Esophagus squamous epithelium (tissue), 4 donors: ENCODE measurements around the gene IER2.
"Not testable (repeated sequence)": the region's sequence is repeated elsewhere in the genome, so short reads cannot be mapped to it uniquely, and the experiment has no call there.

Source experiments
- CTCF ChIP-seq, 6 experiments: fragments of 450-650 bp in 4 of 6; fragments of 200-600 bp in 2 of 6; sonication (generic) in 2 of 6; IDR thresholded peaks; one replicate each; pipeline ENCODE4 v1.5.1; 2016 to 2019; ENCODE audit warnings: antibody characterized with exemption in 6 of 6, mild to moderate bottlenecking in 4 of 6, moderate library complexity in 4 of 6
- POLR2A ChIP-seq, 4 donors: fragments of 450-650 bp; IDR thresholded peaks; one replicate each; pipeline ENCODE4 v1.6.1; 2017; ENCODE audit warnings: antibody characterized with exemption in 4 of 4, mild to moderate bottlenecking in 4 of 4, moderate library complexity in 3 of 4

GRCh38 chr19:13177584-13177983 lies 27.4 kb downstream of the IER2 start:
- TF ChIP-seq CTCF, POLR2A (IDR thresholded peaks at IDR 0.05): not testable (repeated sequence)
